Renal cortex interstitium (tissue), 15 donors: ENCODE results near the gene CHCHD5. TPM values are rescaled to one million over a fixed set of nuclear protein-coding genes. Genes with fewer than 3 reads are reported as not detected.
"Not testable (repeated sequence)": the region's sequence is repeated elsewhere in the genome, so short reads cannot be mapped to it uniquely, and the experiment has no call there.

Experiments used
- DNase-seq, 11 donors: peaks; one replicate each; pipeline ENCODE4 v3.0.0-alpha.2; 2013; ENCODE audit warnings: low read depth in 9 of 11, low spot score in 4 of 11; ENCODE audit errors: extremely low read depth in 1 of 11
- long read RNA-seq, 16 experiments: transcript quantifications; one replicate each; lab custom pipeline, GENCODE V29; 2026
- polyA plus RNA-seq, 3 donors: library from polyadenylated mRNA; unstranded; fragments of 120-200 nt; gene quantifications; one replicate each; pipeline ENCODE4 v1.2.1, GENCODE V29; 2013; ENCODE audit not compliant: insufficient read length in 3 of 3

Gene CHCHD5
- 10 to 100 TPM; 19.8 to 35.0 (median 31.0) TPM for polyA plus RNA-seq
- long read RNA-seq, donor 1, transcript CHCHD5-201 (4 exons, 691 nt) = major isoform, 24 of 25 reads
- long read RNA-seq, donor 1, partial matches to known transcripts = 0 of 25 reads
- long read RNA-seq, donor 1, other reads (novel, unspliced or antisense) = 0 of 25 reads
- long read RNA-seq, donor 2, transcript CHCHD5-201 (4 exons, 691 nt) = major isoform, 21 of 22 reads
- long read RNA-seq, donor 2, partial matches to known transcripts = 0 of 22 reads
- long read RNA-seq, donor 2, other reads (novel, unspliced or antisense) = 0 of 22 reads
- long read RNA-seq, donor 3, transcript CHCHD5-201 (4 exons, 691 nt) = major isoform, 34 of 35 reads
- long read RNA-seq, donor 3, partial matches to known transcripts = 0 of 35 reads
- long read RNA-seq, donor 3, other reads (novel, unspliced or antisense) = 0 of 35 reads
- long read RNA-seq, donor 4, transcript CHCHD5-201 (4 exons, 691 nt) = major isoform, 24 of 25 reads
- long read RNA-seq, donor 4, partial matches to known transcripts = 0 of 25 reads
- long read RNA-seq, donor 4, other reads (novel, unspliced or antisense) = 0 of 25 reads
- long read RNA-seq, donor 5 = 0 reads
- long read RNA-seq, donor 6, transcript CHCHD5-201 (4 exons, 691 nt) = major isoform, 24 of 32 reads
- long read RNA-seq, donor 6, partial matches to known transcripts = 6 of 32 reads
- long read RNA-seq, donor 6, other reads (novel, unspliced or antisense) = 0 of 32 reads
- long read RNA-seq, donor 7, transcript CHCHD5-201 (4 exons, 691 nt) = major isoform, 29 of 37 reads
- long read RNA-seq, donor 7, partial matches to known transcripts = 6 of 37 reads
- long read RNA-seq, donor 7, other reads (novel, unspliced or antisense) = 0 of 37 reads
- long read RNA-seq, donor 8, transcript CHCHD5-201 (4 exons, 691 nt) = major isoform, 21 of 37 reads
- long read RNA-seq, donor 8, partial matches to known transcripts = 15 of 37 reads
- long read RNA-seq, donor 8, other reads (novel, unspliced or antisense) = 0 of 37 reads
- long read RNA-seq, donor 9, transcript CHCHD5-201 (4 exons, 691 nt) = major isoform, 22 of 22 reads
- long read RNA-seq, donor 9, partial matches to known transcripts = 0 of 22 reads
- long read RNA-seq, donor 9, other reads (novel, unspliced or antisense) = 0 of 22 reads
- long read RNA-seq, donor 10, transcript CHCHD5-201 (4 exons, 691 nt) = major isoform, 14 of 24 reads
- long read RNA-seq, donor 10, partial matches to known transcripts = 10 of 24 reads
- long read RNA-seq, donor 10, other reads (novel, unspliced or antisense) = 0 of 24 reads
- long read RNA-seq, donor 11, transcript CHCHD5-201 (4 exons, 691 nt) = major isoform, 13 of 13 reads
- long read RNA-seq, donor 11, partial matches to known transcripts = 0 of 13 reads
- long read RNA-seq, donor 11, other reads (novel, unspliced or antisense) = 0 of 13 reads
- long read RNA-seq, donor 12, transcript CHCHD5-201 (4 exons, 691 nt) = major isoform, 9 of 10 reads
- long read RNA-seq, donor 12, partial matches to known transcripts = 0 of 10 reads
- long read RNA-seq, donor 12, other reads (novel, unspliced or antisense) = 0 of 10 reads
- long read RNA-seq, donor 13, transcript CHCHD5-201 (4 exons, 691 nt) = major isoform, 66 of 87 reads
- long read RNA-seq, donor 13, partial matches to known transcripts = 12 of 87 reads
- long read RNA-seq, donor 13, other reads (novel, unspliced or antisense) = 7 of 87 reads
- long read RNA-seq, donor 14, transcript CHCHD5-201 (4 exons, 691 nt) = major isoform, 29 of 29 reads
- long read RNA-seq, donor 14, partial matches to known transcripts = 0 of 29 reads
- long read RNA-seq, donor 14, other reads (novel, unspliced or antisense) = 0 of 29 reads
- long read RNA-seq, donor 15, transcript CHCHD5-201 (4 exons, 691 nt) = major isoform, 14 of 19 reads
- long read RNA-seq, donor 15, partial matches to known transcripts = 5 of 19 reads
- long read RNA-seq, donor 15, other reads (novel, unspliced or antisense) = 0 of 19 reads
- long read RNA-seq, donor 16, transcript CHCHD5-201 (4 exons, 691 nt) = major isoform, 50 of 63 reads
- long read RNA-seq, donor 16, partial matches to known transcripts = 12 of 63 reads
- long read RNA-seq, donor 16, other reads (novel, unspliced or antisense) = 0 of 63 reads

DNA sequence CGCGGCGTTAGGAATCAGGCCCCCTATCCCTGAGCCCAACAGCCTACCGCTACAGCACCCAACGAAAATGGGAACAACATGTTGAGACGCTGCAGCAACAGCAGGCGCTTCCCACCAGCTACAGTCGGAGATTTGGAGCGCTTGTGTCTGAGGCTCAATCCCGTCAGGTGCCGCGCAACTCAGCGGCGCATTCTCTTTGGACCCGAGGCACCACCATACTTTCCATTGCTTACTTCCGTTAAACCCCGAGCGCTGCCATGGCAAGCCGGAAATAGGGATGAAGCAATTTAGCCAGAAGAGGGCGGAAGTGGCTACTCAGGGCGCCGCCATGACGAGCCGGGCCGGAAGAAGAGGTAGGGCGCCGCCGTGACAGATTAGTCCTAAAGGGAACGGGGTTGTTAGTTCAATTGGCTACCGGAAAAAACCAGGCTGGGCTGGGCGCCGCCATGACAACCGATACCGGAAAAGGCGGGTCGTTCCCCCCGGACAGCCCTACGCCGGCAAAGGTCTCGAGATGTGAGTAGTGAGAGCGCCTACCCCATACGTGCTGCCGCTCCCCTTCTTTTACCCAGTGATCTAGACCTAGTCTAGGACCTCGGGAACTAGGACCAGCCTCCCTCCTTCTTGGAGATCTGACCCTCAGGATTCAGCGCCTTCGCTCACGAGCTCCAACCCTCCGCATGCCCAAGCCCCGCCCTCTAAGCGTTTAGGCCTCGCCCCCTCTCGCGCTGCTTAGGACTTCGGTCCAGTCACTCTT, at the start of gene CHCHD5:
TSS of gene CHCHD5 (plus strand) at position 476 of the 757 bp plus-strand sequence. CDS start at position 515, 39 bp downstream.
- peak; percentile 85 to 96 (median 90) for DNase-seq

DNA sequence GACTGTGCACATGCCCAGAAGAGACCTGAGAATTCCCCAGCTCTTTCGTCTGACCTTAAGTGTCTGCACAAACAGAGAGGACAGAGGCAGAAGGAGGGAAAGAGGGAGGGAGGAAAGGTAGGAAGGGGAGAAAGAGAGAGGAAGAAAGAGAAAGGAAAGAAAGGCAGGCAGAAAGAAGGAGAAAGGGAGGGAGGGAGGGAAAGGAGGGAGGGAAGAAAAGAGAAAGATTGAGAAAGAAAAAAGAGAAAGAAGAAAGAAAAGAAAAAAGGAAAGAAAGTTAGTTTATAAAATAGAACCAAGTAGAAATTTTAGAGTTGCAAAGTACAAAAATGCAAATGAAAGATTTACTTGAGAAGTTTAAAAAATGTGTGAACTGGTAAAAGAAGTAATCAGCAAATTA, 49.6 kb upstream of the CHCHD5 start:
- DNase-seq = no peak

GRCh38 chr2:112536665-112537064, 47.7 kb upstream of the CHCHD5 start:
- DNase-seq = not testable (repeated sequence)

DNA sequence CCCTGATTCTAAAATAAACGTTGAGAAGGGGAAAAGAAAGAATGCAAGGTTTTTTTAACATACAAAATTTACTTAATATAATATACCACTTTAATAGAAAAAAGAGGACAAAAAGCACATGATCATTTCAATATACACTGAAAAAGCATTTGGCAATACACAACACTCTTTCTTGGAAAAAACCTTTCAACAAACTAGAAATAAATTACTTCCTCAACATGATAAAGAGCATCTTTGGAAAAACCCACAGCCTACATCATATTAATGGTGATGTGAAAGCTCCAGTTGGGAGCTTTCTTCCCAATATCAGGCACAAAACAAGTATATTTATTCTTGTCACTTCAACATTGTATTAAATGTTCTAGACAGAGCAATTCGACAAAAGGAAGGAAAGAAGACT, 45.1 kb upstream of the CHCHD5 start:
- DNase-seq = no peak

DNA sequence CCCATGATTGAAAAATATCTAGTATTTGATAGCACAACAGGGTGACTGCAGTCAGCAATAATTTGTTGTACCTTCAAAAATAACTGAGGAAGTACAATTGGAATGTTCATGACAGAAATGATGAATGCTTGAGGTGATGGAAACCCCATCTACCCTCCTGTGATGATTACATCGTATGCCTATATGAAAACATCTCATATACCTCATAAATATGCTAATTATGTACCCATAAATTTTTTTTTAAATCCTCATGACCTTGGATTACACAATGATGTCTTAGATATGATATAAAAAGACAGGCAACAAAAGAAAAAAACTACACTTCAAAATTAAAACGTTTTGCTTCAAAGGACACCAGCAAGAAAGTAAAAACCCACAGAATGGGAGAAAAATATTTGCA, 43.5 kb upstream of the CHCHD5 start:
- no peak for DNase-seq

DNA sequence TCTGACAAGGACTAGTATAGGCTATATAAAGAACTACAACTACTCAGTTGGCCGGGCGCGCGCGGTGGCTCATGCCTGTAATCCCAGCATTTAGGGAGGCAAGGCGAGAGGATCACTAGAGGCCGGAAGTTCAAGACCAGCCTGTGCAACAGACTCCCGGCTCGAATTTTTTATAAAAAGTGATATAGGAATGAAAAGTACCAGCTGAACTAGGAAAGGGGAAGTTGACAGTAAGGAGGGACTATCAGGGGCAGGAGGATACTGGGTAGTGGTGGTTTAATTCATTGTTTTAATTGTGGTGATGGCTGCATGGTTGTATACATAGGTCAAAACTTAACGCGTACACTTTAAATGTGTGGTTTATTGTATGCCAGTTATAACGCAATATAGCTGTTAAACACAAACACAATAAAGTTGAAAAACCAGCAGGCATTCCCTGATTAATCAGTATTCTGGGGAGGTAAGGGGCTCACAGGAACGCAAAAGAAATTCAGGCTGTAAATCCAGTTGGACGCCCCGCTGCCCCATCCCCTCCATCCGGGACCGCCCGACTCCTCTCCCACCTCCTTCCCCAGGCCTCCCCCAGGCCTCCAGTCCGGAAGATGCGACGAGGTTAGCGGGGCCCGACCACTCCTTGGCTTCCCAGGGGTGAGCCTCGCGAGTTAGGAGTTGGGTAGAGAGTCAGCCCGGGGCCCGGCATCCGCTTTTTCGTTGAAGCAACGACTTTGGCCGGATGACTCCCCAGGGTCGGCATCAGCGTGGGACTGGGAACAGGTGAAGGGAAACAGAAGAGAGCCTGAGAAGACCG, 42.9 kb upstream of the CHCHD5 start:
- peak in 10 of 11 donors; percentile 44 to 78 (median 68) for DNase-seq

- DNase-seq = peak; percentile 54 to 87 (median 82)
Observed at GRCh38 chr2:112542123-112542983, 42.1 kb upstream of the CHCHD5 start, which contains the start of gene POLR1B. TSS of gene POLR1B (plus strand) at chr2:112542465. CDS start at chr2:112542495, 30 bp downstream.

- peak in 2 of 11 donors; percentile 4 to 9 for DNase-seq
Observed at GRCh38 chr2:112542984-112543661, 41.3 kb upstream of the CHCHD5 start.

- DNase-seq = peak in 1 of 11 donors; percentile 16
Observed at GRCh38 chr2:112547333-112547732, 37.1 kb upstream of the CHCHD5 start.

DNA sequence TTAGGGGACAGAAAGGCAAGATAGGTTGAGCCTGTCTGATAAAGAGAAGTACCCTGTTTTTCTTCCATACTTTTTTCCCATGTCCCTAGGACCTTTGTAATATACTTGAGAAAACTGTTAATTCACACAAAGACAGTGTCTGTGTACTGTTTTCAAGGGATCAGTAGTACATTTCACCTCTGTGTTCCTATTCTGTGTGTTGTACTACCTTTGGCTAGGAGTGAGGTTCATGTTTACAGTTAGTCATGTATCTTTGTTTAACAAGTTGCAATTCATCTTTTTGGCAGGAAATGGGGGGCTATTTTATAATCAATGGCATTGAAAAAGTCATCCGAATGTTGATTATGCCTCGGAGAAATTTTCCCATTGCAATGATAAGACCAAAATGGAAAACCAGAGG, 35.4 kb upstream of the CHCHD5 start:
- DNase-seq = no peak

DNA sequence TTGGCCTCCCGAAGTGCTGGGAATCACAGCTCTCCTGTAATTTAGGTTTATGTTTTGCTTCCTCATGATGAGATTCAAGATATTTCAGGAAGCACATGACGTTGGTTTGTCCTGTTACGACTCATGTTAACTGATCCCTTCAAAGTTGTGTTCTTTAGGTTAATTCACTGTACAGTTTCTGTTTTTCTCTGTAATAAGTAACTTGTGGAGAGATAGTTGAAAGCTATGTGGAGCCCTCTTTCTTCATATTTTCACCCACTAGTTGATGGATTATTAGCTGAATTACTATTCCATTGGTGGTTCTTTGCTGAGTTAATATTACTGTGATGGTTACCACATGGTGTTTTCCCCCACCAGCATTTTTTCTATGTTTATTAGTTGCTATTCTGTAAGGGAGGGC, 18.3 kb upstream of the CHCHD5 start:
- no peak for DNase-seq

GRCh38 chr2:112566508-112566907, 17.9 kb upstream of the CHCHD5 start:
- DNase-seq = not testable (repeated sequence)

GRCh38 chr2:112572005-112572404, 12.4 kb upstream of the CHCHD5 start:
- DNase-seq = no peak

GRCh38 chr2:112577756-112578155, 6.7 kb upstream of the CHCHD5 start:
- no peak for DNase-seq
